Smooth muscle cell (in vitro differentiated cells): ENCODE results near the gene SPAG16. TPM values are rescaled to one million over a fixed set of nuclear protein-coding genes. Genes with fewer than 3 reads are reported as not detected.

ENCODE experiments used
- DNase-seq: peaks from one replicate; lab custom pipeline; 2025; ENCODE audit not compliant: unreplicated experiment; lab: John Stamatoyannopoulos, UW
- H2AFZ ChIP-seq: fragments of 200-600 bp; sonication (generic); 2 replicates; pipeline ENCODE4 v1.6.0; 2016; ENCODE audit warnings: antibody characterized with exemption, low read depth, mild to moderate bottlenecking
- H3F3A ChIP-seq: fragments of 200-600 bp; sonication (generic); 2 replicates; pipeline ENCODE4 v1.6.0; 2017; ENCODE audit warnings: antibody characterized with exemption, low read depth
- H3K27ac ChIP-seq: fragments of 200-600 bp; sonication (generic); 2 replicates; pipeline ENCODE4 v1.5.1; 2016; ENCODE audit warnings: low read depth, mild to moderate bottlenecking
- H3K27me3 ChIP-seq: fragments of 200-600 bp; sonication (generic); 2 replicates; pipeline ENCODE4 v1.6.1; 2016; ENCODE audit warnings: low read depth, mild to moderate bottlenecking
- H3K36me3 ChIP-seq: fragments of 200-600 bp; sonication (generic); 2 replicates; pipeline ENCODE4 v1.5.1; 2016; ENCODE audit warnings: low read depth
- H3K4me1 ChIP-seq: fragments of 200-600 bp; sonication (generic); 2 replicates; pipeline ENCODE4 v1.5.1; 2016; ENCODE audit warnings: low read depth
- H3K4me2 ChIP-seq: fragments of 200-600 bp; sonication (generic); 2 replicates; pipeline ENCODE4 v1.6.0; 2016; ENCODE audit warnings: mild to moderate bottlenecking
- H3K4me3 ChIP-seq: fragments of 200-600 bp; sonication (generic); 2 replicates; pipeline ENCODE4 v1.5.1; 2016; ENCODE audit warnings: mild to moderate bottlenecking
- H3K79me2 ChIP-seq: fragments of 200-600 bp; sonication (generic); 2 replicates; pipeline ENCODE4 v1.6.0; 2016; ENCODE audit warnings: low read depth, mild to moderate bottlenecking
- H3K9ac ChIP-seq: fragments of 200-600 bp; sonication (generic); 2 replicates; pipeline ENCODE4 v1.6.0; 2016; ENCODE audit warnings: low read depth
- H3K9me3 ChIP-seq: fragments of 200-600 bp; sonication (generic); replicated peaks from 2 replicates; pipeline ENCODE4 v1.5.1; 2016; ENCODE audit warnings: low read depth
- H4K20me1 ChIP-seq: fragments of 200-600 bp; sonication (generic); 2 replicates; pipeline ENCODE4 v1.6.0; 2016; ENCODE audit warnings: low read depth
- WGBS: methylation state at CpG from one replicate; pipeline ENCODE4 v1.1.7; 2016; ENCODE audit warnings: low lambda C conversion rate; 5-methylcytosine and 5-hydroxymethylcytosine counted together
- polyA plus RNA-seq: library from polyadenylated mRNA; unstranded; fragments of >200 nt; fragmentation: Nextera tagmentation; extraction: Ambion mirVana; gene quantifications from 2 replicates; pipeline ENCODE4 v1.2.1, GENCODE V29; 2016
- total RNA-seq: library from RNA; depleted of rRNA; stranded (reverse); fragments of >200 nt; gene quantifications from 2 replicates; pipeline ENCODE4 v1.2.3, GENCODE V29; 2014
- TF ChIP-seq, protein P1 (sequence below): fragments of 200-600 bp; sonication (generic); IDR thresholded peaks from 2 replicates; pipeline ENCODE4 v1.5.1; 2017; ENCODE audit warnings: borderline replicate concordance, mild to moderate bottlenecking, antibody characterized with exemption; ENCODE audit not compliant: insufficient read depth, poor library complexity, severe bottlenecking

SPAG16 gene
- total and polyA plus RNA-seq, 2 experiments from 2014 or later: 32.1 to 40.6 TPM

DNA sequence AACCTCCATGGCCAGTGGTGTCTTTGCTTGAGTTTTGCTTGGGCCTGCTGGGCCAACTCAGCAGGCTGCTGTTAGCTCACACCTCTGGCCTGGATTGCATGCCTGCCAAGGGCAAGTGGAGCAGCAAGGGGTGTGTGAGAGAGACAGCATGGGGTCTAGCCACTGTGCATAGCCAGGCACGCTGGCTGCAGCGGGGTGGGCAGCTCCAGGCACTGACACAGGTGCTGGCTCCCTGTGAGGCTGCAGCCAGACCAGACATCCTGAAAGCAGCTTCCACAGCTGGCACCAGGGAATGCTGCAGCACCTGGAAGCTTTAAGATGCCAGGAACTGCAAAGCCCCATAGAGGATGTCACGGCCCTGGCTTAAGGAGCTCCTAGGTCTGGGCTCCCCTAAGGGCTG is 750.2 kb downstream of the SPAG16 start:
- no peaks in the 10 kb centered on the region for H3K27me3 ChIP-seq
- no peak overlapping the region for H3K4me2 ChIP-seq
- no peaks in the 10 kb centered on the region for H3K4me1 ChIP-seq
- H3K27ac ChIP-seq: no peak overlapping the region
- H3K9me3 ChIP-seq: no peaks in the 10 kb centered on the region
- H3K9ac ChIP-seq: no peak overlapping the region
- no peak overlapping the region for H2AFZ ChIP-seq
- no peaks in the 10 kb centered on the region for H3K79me2 ChIP-seq
- H3F3A ChIP-seq: no peaks in the 10 kb centered on the region
- TF ChIP-seq, protein P1, sequence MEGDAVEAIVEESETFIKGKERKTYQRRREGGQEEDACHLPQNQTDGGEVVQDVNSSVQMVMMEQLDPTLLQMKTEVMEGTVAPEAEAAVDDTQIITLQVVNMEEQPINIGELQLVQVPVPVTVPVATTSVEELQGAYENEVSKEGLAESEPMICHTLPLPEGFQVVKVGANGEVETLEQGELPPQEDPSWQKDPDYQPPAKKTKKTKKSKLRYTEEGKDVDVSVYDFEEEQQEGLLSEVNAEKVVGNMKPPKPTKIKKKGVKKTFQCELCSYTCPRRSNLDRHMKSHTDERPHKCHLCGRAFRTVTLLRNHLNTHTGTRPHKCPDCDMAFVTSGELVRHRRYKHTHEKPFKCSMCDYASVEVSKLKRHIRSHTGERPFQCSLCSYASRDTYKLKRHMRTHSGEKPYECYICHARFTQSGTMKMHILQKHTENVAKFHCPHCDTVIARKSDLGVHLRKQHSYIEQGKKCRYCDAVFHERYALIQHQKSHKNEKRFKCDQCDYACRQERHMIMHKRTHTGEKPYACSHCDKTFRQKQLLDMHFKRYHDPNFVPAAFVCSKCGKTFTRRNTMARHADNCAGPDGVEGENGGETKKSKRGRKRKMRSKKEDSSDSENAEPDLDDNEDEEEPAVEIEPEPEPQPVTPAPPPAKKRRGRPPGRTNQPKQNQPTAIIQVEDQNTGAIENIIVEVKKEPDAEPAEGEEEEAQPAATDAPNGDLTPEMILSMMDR: no peak
- DNase-seq: no peak
- WGBS: 89% methylated on average over 3 of the region's 3 CpGs
- H4K20me1 ChIP-seq: no peaks in the 10 kb centered on the region
- no peak overlapping the region for H3K4me3 ChIP-seq
- H3K36me3 ChIP-seq: no peaks in the 10 kb centered on the region

DNA sequence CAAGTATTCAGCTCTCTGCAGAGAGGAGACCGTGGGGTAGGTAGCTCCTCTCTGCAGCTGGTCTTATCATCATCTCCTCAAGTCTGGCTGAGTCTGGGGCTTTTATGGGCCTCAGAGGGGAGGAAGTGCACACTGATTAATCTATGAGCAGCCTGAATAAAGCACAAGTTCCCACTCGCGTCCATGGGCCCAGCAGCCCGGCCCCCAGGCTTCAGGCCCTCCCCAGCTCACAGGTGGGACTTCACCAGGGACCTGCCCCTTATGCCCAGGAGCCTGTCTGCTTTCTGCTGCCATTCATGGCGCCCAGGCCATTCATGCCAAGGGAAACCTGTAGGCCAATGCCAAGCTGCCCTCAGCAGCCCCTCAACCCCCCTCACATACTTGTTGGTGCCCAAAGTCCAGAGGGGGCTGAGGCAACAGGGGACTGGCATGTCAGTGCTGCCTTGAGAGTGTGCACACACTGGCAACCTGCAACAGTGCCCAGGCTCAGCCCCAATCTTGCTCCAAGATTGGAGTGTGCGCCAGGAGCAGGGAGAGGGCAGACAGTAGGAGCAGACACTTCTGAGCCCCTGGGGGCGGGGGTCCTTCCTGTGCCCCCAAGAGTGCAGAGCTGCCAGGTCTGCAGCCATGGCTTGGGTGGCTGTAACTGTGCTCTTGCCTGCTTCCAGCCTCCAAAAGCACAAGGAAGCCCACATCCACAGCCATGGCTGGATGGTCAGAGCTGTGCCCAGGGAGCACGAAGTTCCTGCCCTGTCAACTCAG is 751.0 kb downstream of the SPAG16 start:
- no peak for DNase-seq
- Histone ChIP-seq H3K9me3 (no peaks in the 10 kb centered on the region), H3F3A (no peaks in the 10 kb centered on the region), H3K79me2 (no peaks in the 10 kb centered on the region), H3K4me2 (no peak overlapping the region), H3K4me3 (no peak overlapping the region), H3K9ac (no peak overlapping the region), H3K27me3 (no peaks in the 10 kb centered on the region), H4K20me1 (no peaks in the 10 kb centered on the region), H3K4me1 (no peaks in the 10 kb centered on the region), H2AFZ (no peak overlapping the region), H3K27ac (no peak overlapping the region), H3K36me3 (no peaks in the 10 kb centered on the region)
- 92% methylated on average over 8 of the region's 8 CpGs for WGBS
- TF ChIP-seq, protein P1: no peak

DNA sequence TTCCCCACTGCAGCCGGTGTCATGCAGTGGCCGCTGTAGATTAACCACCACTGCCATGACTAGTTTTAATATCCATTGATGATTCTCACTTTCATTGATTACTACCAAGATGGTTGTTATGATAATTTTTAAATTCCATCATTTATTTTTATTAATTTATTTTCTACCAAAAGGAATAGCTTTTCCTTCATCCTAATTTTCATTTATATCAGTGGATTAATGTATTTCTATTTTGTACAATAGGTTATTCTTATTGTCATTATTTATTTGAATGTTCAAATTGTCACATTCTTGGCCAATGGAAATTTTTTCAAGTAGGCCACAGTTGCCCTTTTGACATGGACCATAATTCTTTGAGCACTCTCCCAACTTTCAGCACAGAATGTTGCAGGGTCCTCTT is 751.7 kb downstream of the SPAG16 start:
- Histone ChIP-seq H3K4me3 (no peak overlapping the region), H3K27me3 (no peaks in the 10 kb centered on the region), H3K4me2 (no peak overlapping the region), H3K9me3 (no peaks in the 10 kb centered on the region), H2AFZ (no peak overlapping the region), H3F3A (no peaks in the 10 kb centered on the region), H3K36me3 (no peaks in the 10 kb centered on the region), H4K20me1 (no peaks in the 10 kb centered on the region), H3K9ac (no peak overlapping the region), H3K27ac (no peak overlapping the region), H3K79me2 (no peaks in the 10 kb centered on the region), H3K4me1 (no peaks in the 10 kb centered on the region)
- TF ChIP-seq, protein P1: no peak
- 98% methylated on average over 2 of the region's 2 CpGs for WGBS
- no peak for DNase-seq

DNA sequence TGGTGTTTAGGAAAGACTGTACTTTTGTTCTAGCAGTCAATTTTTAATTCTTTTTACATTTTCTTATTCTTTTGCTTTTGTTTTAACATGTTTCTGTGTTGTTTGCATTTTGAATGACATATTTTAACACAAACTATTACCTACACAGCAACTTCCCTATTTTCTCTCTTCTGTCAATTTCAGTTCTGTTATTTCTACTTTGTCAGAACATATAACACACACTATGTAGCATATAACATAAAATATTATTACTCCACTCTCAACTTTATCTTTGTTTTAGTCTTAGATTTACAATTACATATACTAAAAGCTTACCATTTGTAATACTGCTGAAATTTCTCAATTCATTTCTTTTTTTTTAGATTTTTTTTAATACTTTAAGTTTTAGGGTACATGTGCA is 753.9 kb downstream of the SPAG16 start:
- Histone ChIP-seq H3F3A (no peaks in the 10 kb centered on the region), H2AFZ (no peak overlapping the region), H3K79me2 (no peaks in the 10 kb centered on the region), H3K4me1 (no peaks in the 10 kb centered on the region), H3K9ac (no peak overlapping the region), H3K27ac (no peak overlapping the region), H3K27me3 (no peaks in the 10 kb centered on the region), H4K20me1 (no peaks in the 10 kb centered on the region), H3K9me3 (peaks cover 6% of the 10 kb centered on the region), H3K4me3 (no peak overlapping the region), H3K36me3 (no peaks in the 10 kb centered on the region), H3K4me2 (no peak overlapping the region)
- TF ChIP-seq, protein P1: no peak
- no peak for DNase-seq
